NCI-H526 (cell line): ENCODE measurements around the gene ENTREP1.
"Not testable (repeated sequence)": the region's sequence is repeated elsewhere in the genome, so short reads cannot be mapped to it uniquely, and the experiment has no call there.

Experiments
- DNase-seq, 2 experiments: peaks; one replicate each; lab custom pipeline; 2025; lab: John Stamatoyannopoulos, UW

The ENTREP1 gene

GRCh38 chr9:69371001-69371400 lies 46.0 kb downstream of the ENTREP1 start:
- no peak for DNase-seq

- no peak for DNase-seq
Measured at GRCh38 chr9:69376651-69377050, 51.6 kb downstream of the ENTREP1 start.

DNA sequence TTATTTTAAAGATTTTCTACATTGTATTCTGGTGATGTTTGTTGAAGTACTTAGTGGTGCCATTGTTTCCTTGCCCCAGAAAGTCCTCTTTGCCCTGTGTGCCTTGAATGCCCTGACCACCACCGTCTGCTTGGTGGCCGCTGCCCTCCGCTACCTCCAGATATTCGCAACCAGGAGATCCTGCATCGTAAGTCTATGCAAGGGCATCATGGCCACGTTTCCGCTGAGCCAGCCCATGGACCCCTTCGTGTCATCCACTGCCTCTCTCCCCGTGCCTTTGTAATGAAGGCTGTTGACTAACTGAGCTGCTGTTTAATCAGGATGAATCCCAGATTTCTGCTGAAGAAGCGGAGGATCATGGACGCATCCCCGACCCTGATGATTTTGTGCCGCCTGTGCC lies 52.3 kb downstream of the ENTREP1 start:
- DNase-seq: no peak

DNA sequence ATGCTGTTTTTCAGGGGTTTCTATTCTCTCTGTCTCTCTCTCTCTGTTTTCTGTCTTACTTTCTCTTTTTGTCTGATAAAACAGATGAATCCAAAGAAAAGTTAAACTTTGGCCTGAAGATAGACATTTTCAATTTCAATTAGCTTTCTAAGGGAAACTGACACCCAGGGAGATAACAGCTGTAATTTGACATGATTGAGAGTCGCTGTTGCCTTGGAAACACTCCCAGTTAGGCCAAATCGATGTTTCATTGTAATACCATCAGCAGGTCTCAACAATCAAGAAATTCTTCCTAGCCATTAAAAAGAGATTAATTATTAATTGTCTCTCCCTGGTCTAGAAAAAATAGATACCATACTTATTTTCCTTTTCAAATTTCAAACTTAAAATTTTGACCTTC lies 53.0 kb downstream of the ENTREP1 start:
- no peak for DNase-seq

DNA sequence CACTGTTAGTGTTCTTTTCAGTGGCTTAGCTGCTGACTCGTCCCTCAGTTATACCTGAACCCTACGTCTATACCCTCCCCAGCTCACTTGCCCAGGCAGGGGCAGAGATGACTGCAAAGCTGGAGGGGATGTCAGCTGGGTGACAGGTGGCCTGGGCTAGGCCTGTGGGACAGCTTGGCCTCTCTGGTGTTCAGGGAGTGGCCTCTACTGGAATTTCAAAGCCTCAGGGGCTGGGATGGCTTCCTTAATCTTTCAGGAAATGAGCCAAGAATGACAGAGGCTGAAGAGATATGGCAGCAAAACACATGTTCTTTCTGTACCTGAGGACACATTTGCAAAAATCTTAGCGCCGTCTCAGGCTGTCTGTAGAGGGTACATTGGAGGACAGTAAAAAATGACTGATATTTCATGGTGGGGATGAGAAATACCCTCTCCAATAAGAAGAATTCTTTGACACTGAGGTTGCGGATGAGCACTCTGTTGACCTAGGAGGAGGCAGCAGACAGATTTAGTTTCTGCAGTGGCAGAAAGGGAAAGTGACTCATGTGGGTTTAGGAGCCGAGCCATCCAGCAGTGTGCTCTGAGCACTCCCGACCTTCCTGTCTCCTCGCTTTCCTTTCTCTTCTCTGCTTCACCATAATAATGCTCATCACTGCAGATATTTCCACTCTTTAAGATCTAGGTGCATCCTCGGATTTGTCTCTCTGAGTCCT lies 54.4 kb downstream of the ENTREP1 start:
- DNase-seq: no peak

DNA sequence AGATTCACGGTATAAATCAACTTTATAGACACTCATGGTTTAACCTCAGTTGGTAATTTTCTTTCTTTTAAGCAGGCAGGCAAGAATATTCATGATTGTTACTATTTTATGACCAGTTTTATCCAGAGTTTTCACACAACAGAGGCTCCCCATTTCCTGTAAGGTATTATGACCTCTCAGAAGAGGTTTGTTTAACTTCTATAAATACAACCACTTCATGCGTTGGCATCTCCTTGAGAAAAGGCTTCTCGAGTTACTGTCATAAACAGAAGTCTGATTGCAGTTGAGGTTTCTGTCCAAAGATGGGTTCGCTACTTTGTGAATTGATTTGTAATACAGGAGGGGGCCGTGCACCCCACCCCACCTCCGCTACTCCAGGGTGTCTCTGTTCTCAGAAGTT lies 55.3 kb downstream of the ENTREP1 start:
- DNase-seq: no peak

DNA sequence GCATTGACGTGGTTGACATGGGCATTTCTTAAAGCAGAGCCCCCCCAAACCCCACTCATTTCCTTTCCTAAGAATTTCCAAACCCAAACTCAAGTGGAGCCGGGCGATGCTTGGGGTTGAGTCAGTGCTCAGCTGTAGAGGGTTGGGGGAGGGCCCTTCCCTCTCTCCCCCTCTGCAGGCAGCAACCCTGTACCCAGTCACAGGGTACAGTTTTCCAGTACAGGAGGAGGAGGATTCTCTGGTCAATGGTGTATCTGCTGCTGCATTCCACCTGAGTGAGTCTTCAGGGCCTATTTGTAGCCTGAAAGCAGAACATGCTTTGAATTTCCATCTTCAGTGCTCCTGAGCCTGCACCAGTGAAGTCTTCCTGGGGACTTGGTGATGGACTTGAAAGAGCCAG lies 55.8 kb downstream of the ENTREP1 start:
- no peak for DNase-seq

GRCh38 chr9:69382135-69382534 lies 57.1 kb downstream of the ENTREP1 start:
- DNase-seq: no peak

GRCh38 chr9:69385581-69386033 lies 60.6 kb downstream of the ENTREP1 start:
- DNase-seq: peak in 1 of 2 experiments; percentile 4

GRCh38 chr9:69386651-69387050 lies 61.6 kb downstream of the ENTREP1 start:
- DNase-seq: no peak

DNA sequence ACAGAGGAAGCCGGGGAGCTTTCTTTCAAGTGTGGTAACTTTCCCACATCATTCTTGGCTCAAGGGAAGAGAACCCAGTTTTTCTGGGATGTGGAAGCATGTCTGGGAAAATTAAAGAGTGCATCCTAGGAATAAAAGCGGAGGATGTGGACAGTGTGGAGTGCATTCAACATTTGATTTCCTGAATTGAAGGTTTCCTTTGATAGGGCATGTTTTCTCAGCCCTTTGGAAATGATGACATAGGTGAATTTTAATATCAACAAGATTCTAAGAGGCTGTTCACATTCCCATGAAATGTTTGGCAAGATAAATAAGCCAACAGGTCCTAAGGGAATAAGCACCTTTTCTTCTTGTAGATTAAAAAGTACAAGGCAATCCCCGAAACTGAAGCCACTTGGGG lies 63.6 kb downstream of the ENTREP1 start:
- no peak for DNase-seq

- no peak for DNase-seq
Measured at GRCh38 chr9:69389437-69389995, 64.5 kb downstream of the ENTREP1 start.

GRCh38 chr9:69391487-69391886 lies 66.5 kb downstream of the ENTREP1 start:
- no peak for DNase-seq

DNA sequence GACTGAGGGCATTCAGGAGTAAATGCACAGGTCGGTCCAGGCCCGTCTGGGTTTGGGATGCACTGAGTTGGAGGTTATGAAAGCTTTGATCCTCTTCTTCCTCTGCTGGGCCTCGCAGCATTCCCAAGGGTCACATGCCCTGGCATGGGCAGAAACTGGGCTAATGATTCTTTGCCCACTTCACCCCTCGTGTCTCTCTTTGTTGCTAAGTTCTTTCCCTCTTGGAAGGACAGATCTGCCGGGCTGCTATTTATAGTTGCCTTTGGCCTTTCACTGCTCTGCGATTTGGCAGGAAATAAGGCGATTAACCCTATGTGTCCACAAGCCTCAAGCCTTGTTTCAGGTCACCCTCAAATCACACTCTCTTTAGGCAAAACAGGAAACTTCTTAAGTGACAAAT lies 66.9 kb downstream of the ENTREP1 start:
- no peak for DNase-seq

GRCh38 chr9:69392826-69393225 lies 67.8 kb downstream of the ENTREP1 start:
- DNase-seq: no peak

DNA sequence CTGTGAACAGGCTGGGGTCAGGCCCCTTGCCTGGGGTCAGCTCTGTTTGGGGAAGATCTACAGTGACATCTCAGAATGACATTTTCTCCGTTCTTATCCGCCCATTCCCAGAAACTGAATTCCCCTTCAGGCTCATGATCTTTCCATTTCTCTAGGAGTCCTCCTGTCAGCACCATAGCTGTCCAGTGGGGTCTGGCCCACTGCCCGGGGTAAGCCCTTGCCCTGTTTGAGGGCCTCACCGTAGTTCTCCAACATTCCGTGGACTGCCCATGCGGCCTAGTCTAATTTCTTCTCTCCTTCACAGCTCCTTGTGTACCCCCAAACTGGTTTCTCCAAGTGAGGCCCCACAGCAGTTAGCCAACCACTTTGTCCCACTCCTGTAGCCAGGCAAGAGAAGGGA lies 68.4 kb downstream of the ENTREP1 start:
- no peak for DNase-seq

GRCh38 chr9:69395718-69396117 lies 70.7 kb downstream of the ENTREP1 start:
- no peak for DNase-seq

GRCh38 chr9:69396759-69397158 lies 71.7 kb downstream of the ENTREP1 start:
- no peak for DNase-seq

DNA sequence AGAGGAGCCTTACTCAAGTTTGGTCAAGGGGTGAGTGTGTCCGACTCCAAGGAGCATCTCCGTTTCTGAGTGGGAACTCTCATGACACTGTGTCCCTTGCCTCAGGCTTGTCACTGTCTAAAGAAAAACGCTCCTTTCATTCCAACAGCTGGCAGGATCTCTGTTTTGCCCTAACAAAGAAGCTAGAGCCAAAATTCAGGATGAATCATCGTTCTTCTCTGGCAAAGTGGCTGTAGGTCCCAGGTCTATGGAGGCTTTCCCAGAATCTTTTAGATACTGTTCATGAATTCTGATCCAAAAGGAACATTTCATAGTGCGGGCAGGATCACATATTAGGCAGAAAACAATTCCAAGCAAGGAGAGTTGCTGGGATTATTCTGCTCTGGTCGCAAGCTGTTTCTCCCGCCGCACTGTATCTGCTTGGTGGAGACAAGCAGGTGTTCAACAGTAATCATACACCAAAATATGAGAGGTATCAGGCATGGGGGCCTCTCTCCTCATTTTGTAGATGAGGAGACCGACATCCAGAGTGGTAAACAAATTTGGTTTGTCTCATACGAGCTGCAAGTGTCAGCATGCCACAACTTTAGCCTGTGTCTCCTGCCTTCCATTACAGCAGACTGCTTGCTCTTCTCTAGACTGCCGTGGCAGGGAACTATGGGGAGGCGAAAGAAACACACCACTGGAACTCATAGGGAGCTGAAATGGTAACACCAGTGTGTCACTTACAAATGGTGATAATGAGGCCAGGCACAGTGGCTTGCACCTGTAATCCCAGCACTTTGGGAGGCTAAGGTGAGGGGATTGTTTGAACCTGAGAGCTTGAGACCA lies 72.6 kb downstream of the ENTREP1 start:
- no peak for DNase-seq

GRCh38 chr9:69400470-69400869 lies 75.5 kb downstream of the ENTREP1 start:
- no peak for DNase-seq

DNA sequence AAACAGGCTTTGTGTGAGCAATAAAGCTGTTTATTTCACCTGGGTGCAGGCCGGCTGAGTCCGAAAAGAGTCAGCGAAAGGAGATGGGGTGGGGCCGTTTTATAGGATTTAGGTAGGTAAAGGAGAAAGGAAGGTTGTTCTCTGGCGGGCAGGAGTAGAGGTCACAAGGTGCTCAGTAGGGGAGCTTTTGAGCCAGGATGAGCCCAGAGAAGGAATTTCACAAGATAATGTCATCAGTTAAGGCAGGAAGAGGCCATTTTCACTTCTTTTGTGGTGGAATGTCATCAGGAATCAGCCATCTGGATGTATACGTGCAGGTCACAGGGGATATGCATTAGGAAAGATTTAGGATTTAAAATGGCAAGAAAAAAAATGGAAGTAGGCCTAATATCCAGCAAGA lies 84.9 kb downstream of the ENTREP1 start:
- not testable (repeated sequence) for DNase-seq

GRCh38 chr9:69411246-69411645 lies 86.2 kb downstream of the ENTREP1 start:
- no peak for DNase-seq
